DMS153 treated with DMSO at 0.1 percent for 48 hours (cell line): ENCODE results near the gene EXOSC2.
"Not testable (repeated sequence)": the region's sequence is repeated elsewhere in the genome, so short reads cannot be mapped to it uniquely, and the experiment has no call there.

Experiments used
- DNase-seq: peaks from one replicate; lab custom pipeline; 2025; ENCODE audit not compliant: unreplicated experiment; lab: John Stamatoyannopoulos, UW

EXOSC2 gene

GRCh38 chr9:130667120-130667435, 26.5 kb upstream of the EXOSC2 start:
- no peak for DNase-seq

- DNase-seq, result no peak
Observed at GRCh38 chr9:130668196-130668595, 25.4 kb upstream of the EXOSC2 start.

- no peak for DNase-seq
Observed at GRCh38 chr9:130668659-130669058, 24.9 kb upstream of the EXOSC2 start.

- no peak for DNase-seq
Observed at GRCh38 chr9:130669965-130670364, 23.6 kb upstream of the EXOSC2 start.

GRCh38 chr9:130670644-130671043, 22.9 kb upstream of the EXOSC2 start:
- no peak for DNase-seq

- DNase-seq, result no peak
Observed at GRCh38 chr9:130672466-130672865, 21.1 kb upstream of the EXOSC2 start.

GRCh38 chr9:130672933-130673615, 20.5 kb upstream of the EXOSC2 start:
- DNase-seq, result no peak

- no peak for DNase-seq
Observed at GRCh38 chr9:130675396-130675795, 18.2 kb upstream of the EXOSC2 start.

GRCh38 chr9:130677252-130677651, 16.3 kb upstream of the EXOSC2 start:
- DNase-seq, result no peak

- DNase-seq, result no peak
Observed at GRCh38 chr9:130680836-130681768, 12.5 kb upstream of the EXOSC2 start.

- DNase-seq, result no peak
Observed at GRCh38 chr9:130681769-130682420, 11.7 kb upstream of the EXOSC2 start.

GRCh38 chr9:130682421-130683121, 11.0 kb upstream of the EXOSC2 start:
- DNase-seq, result peak; percentile 71

- DNase-seq, result no peak
Observed at GRCh38 chr9:130685104-130685503, 8.5 kb upstream of the EXOSC2 start.

GRCh38 chr9:130685945-130686344, 7.6 kb upstream of the EXOSC2 start:
- DNase-seq, result not testable (repeated sequence)

- no peak for DNase-seq
Observed at GRCh38 chr9:130687615-130688014, 6.0 kb upstream of the EXOSC2 start.

GRCh38 chr9:130688072-130688471, 5.5 kb upstream of the EXOSC2 start:
- no peak for DNase-seq

- DNase-seq, result no peak
Observed at GRCh38 chr9:130689572-130689936, 4.0 kb upstream of the EXOSC2 start.

- DNase-seq, result peak; percentile 90
Observed at GRCh38 chr9:130689937-130690700, 3.5 kb upstream of the EXOSC2 start.

- DNase-seq, result no peak
Observed at GRCh38 chr9:130692321-130692720, 1.3 kb upstream of the EXOSC2 start.

GRCh38 chr9:130693101-130693425, 517 bp upstream of the EXOSC2 start:
- DNase-seq, result no peak

GRCh38 chr9:130694205-130694604, 625 bp downstream of the EXOSC2 start:
- DNase-seq, result no peak
